Measurements from ENCODE around the gene PDE11A. TPM values are rescaled to one million over a fixed set of nuclear protein-coding genes. Genes with fewer than 3 reads are reported as not detected.

Gene PDE11A
- total RNA-seq, 2 experiments from 2014 or later: not detected

DNA sequence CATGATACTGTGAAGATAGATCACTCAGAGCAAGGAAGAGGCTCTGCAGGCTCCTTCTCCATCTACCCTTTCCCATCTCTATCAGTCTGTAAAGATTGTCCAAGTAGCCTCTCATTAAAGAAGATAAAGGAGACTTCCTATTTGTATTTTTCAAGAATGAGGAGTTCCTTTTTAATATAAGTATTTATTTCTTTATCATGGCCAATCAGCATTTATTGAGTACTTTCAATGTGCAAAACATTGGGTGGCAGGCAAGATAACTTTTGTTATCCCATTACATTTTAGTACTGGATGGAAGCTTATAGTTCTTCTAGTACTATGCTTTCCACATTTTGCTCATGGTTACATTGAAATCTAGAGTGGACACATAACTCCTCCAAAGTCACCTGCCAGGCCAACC is 3.6 kb upstream of the PDE11A start:
- Mint-ChIP-seq H3K9me3 (peaks cover 6% of the 10 kb centered on the region), H3K4me3 (no peak overlapping the region), H3K27ac (no peak overlapping the region), H3K27me3 (peaks cover 48% of the 10 kb centered on the region), H3K4me1 (ENCODE audit: low read depth) (no peaks in the 10 kb centered on the region), H3K36me3 (ENCODE audit: low read depth) (no peaks in the 10 kb centered on the region)
- TF ChIP-seq, protein P1, sequence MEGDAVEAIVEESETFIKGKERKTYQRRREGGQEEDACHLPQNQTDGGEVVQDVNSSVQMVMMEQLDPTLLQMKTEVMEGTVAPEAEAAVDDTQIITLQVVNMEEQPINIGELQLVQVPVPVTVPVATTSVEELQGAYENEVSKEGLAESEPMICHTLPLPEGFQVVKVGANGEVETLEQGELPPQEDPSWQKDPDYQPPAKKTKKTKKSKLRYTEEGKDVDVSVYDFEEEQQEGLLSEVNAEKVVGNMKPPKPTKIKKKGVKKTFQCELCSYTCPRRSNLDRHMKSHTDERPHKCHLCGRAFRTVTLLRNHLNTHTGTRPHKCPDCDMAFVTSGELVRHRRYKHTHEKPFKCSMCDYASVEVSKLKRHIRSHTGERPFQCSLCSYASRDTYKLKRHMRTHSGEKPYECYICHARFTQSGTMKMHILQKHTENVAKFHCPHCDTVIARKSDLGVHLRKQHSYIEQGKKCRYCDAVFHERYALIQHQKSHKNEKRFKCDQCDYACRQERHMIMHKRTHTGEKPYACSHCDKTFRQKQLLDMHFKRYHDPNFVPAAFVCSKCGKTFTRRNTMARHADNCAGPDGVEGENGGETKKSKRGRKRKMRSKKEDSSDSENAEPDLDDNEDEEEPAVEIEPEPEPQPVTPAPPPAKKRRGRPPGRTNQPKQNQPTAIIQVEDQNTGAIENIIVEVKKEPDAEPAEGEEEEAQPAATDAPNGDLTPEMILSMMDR (IDR thresholded peaks at IDR 0.05): no peak
- ATAC-seq (no peak), DNase-seq (no peak)
- intact Hi-C loops (cut with micrococcal nuclease): no loop called here
- CTCF ChIA-PET: no interaction called here
- POLR2A ChIA-PET: no interaction called here

DNA sequence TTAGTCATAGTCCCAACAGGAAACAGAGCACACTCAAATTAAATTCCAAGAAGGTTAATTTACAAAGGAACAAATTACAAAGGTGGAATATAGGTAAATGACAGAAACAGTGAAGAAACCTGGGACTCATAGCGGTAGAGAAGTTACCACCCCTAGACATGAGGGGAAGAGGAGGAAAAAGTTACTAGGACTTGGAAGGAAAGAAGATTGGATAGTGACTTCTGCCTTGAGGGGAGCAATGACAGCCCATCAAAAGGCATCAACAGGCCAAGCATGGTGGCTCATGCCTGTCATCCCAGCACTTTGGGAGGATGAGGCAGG is 2.4 kb upstream of the PDE11A start:
- no peaks in the 10 kb centered on the region for H3K36me3 Mint-ChIP-seq (ENCODE audit: low read depth)
- no peak overlapping the region for H3K4me3 Mint-ChIP-seq
- H3K27me3 Mint-ChIP-seq: peaks cover 51% of the 10 kb centered on the region
- no peak overlapping the region for H3K27ac Mint-ChIP-seq
- TF ChIP-seq, protein P1 (IDR thresholded peaks at IDR 0.05): no peak
- peaks cover 4% of the 10 kb centered on the region for H3K9me3 Mint-ChIP-seq
- ATAC-seq: no peak
- POLR2A ChIA-PET: no interaction called here
- CTCF ChIA-PET: no interaction called here
- no peaks in the 10 kb centered on the region for H3K4me1 Mint-ChIP-seq (ENCODE audit: low read depth)
- intact Hi-C loops (cut with micrococcal nuclease): no loop called here
- DNase-seq: no peak

DNA sequence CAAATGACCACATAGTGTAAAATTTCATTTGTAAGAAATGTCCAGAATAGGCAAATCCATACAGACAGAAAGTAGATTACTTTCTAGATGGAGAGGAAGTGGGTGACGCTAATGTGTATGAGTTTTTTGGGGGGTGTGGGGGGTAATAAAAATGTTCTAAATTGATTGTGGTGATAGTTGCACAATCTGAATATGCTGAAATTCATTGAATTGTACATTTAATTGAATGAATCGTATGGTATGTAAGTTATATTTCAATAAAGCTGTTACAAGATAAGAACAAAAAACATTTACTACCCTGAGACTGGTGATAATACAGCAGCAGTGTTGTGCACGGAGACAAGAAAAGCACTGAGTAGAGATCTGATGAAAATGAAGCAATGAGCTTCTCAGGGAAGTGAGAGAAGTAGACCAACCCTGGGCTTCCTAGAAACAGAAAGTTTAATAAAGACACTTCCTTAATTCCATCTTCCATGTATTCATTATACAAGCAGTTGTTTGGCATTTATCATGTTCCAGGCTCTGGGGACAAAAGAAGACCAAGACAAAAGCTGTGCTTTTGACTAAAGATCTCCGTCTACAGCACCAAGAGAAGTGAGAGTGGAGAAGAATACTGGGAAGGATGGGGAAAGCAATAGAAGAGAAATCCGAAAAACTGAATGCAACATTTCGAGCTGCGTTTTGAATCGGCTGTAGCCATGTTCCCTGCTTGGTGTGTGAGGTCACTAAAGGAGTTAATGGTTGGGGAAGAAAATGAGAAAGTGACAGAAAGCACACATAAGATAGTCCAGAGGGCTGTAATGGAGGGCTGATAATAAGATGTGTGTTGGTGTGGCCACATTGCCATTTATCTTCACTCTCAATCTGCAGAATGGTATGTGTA is 1.8 kb upstream of the PDE11A start:
- CTCF ChIA-PET: no interaction called here
- intact Hi-C loops (cut with micrococcal nuclease): no loop called here
- peaks cover 53% of the 10 kb centered on the region for H3K27me3 Mint-ChIP-seq
- H3K36me3 Mint-ChIP-seq (ENCODE audit: low read depth): no peaks in the 10 kb centered on the region
- TF ChIP-seq, protein P1 (IDR thresholded peaks at IDR 0.05): no peak
- H3K9me3 Mint-ChIP-seq: peaks cover 3% of the 10 kb centered on the region
- no peak for ATAC-seq
- H3K27ac Mint-ChIP-seq: no peak overlapping the region
- DNase-seq: no peak
- POLR2A ChIA-PET: no interaction called here
- no peak overlapping the region for H3K4me3 Mint-ChIP-seq
- no peaks in the 10 kb centered on the region for H3K4me1 Mint-ChIP-seq (ENCODE audit: low read depth)

DNA sequence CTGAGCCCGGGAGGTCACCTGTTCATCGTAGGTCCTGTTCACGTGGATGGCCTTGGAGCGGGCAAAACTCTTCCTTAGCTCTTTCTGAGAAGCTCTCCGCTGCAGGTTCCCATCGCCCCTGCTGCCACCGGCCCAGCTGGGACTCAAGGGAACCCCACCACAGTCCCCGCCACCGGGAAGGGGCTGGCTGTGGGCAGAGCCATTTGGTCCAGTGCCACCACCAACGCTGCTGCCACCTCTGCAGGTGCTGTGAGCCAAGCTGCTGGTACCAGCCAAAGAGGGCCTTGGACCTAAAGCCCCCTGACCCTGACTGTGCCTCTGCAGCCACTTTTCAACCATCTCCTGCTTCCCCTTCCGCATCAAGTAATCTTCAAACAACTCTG is 586 bp downstream of the PDE11A start:
- no peak for ATAC-seq
- CTCF ChIA-PET: interaction anchor here (1.3 kb wide), 1 partner anchor 253 kb away, joined by 3 read pairs; no protein-coding TSS in a partner anchor

DNA sequence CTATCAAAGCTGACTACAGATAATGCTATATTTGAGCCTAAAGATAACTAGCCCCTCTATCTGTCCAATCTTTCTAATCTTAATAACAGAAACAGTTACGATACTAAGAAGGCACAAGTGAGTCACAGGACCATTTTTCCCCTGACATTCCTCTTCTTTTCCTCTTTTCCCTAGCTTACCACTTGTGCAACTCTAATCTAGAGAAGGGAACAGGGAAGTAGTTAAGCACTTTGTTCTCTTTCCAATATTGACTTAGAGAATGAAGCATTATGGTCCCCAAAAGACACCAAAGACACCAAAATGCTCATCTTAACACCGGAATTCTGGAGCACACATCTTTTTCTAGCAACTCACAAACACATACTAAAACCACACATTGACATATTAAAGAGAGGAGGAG is 1.8 kb downstream of the PDE11A start:
- POLR2A ChIA-PET: no interaction called here
- Mint-ChIP-seq H3K4me3 (no peak overlapping the region), H3K36me3 (ENCODE audit: low read depth) (no peaks in the 10 kb centered on the region), H3K27ac (no peak overlapping the region), H3K9me3 (no peaks in the 10 kb centered on the region), H3K27me3 (peaks cover 48% of the 10 kb centered on the region), H3K4me1 (ENCODE audit: low read depth) (no peaks in the 10 kb centered on the region)
- DNase-seq: no peak
- no peak for ATAC-seq
- CTCF ChIA-PET: no interaction called here
- intact Hi-C loops (cut with micrococcal nuclease): no loop called here
- TF ChIP-seq, protein P1 (IDR thresholded peaks at IDR 0.05): no peak

More for the DNA sequence above, 586 bp downstream of the PDE11A start:
- H3K4me3 Mint-ChIP-seq: no peak overlapping the region
- POLR2A ChIA-PET: interaction anchor here (0.6 kb wide), 1 partner anchor 9 kb away, joined by 5 read pairs; no protein-coding TSS in a partner anchor
- intact Hi-C loops (cut with micrococcal nuclease): no loop called here
- H3K27ac Mint-ChIP-seq: no peak overlapping the region
- H3K27me3 Mint-ChIP-seq: peaks cover 48% of the 10 kb centered on the region
- H3K9me3 Mint-ChIP-seq: no peaks in the 10 kb centered on the region
- H3K36me3 Mint-ChIP-seq (ENCODE audit: low read depth): no peaks in the 10 kb centered on the region
- TF ChIP-seq, protein P1 (IDR thresholded peaks at IDR 0.05): no peak
- DNase-seq: no peak
- H3K4me1 Mint-ChIP-seq (ENCODE audit: low read depth): no peaks in the 10 kb centered on the region
